Measurements from ENCODE around the gene TAGLN. TPM values are rescaled to one million over a fixed set of nuclear protein-coding genes. Genes with fewer than 3 reads are reported as not detected.

Gene TAGLN
- total and polyA plus RNA-seq, 9 of the 15 experiments (the other 6 are each of a cell fraction or from before 2014, with no cell fraction given): 0.21 to 4.9 (median 1.1) TPM

DNA sequence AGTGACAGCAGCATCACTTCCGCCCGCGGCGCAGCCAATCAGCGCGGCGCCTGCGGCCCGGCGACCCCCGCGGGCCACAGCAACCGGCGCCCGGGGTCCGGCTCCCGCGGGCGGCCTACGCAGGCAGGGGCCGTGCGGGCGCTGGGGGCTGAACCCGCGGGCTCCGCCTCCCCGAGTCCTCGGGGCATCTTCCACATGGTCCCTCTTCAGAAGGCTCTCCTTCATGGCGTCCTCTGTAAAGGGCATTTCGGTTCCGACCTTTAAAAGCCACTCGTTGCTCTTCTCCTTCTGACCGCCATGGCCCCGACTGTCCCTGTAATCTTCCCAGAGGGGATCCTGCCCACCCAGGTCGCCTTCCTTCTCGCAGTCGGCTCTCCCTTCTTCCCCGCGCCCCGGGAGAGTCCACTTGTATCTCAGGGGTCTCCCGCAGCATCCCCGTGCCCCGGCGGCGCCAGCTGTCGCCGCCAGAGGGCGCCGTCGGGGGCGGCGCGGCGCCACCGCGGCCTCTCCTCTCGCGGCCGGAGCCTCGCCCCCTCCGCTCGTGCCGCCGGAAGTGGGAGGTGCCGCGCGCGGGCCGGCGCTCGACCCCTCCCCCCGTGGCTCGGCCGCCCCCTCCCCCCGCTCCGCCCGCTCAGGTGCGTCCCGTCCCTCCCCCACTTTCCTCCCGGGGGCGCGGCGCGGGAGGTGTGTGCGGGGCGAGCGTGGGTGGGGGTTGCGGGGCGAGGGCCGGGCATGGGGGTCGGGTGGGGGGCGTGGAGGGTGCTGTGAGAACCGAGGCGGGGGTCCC is 33.1 kb downstream of the TAGLN start, which contains the start of gene RNF214 (continued):
- no peak for TF ChIP-seq ZNF398 (CRISPR knock-in tag; IDR thresholded peaks at IDR 0.05)
- TF ChIP-seq RBM39 (optimal IDR thresholded peaks at IDR 0.05; ENCODE audit: low read depth, low read length): no peak
- no peak for TF ChIP-seq HNRNPUL1 (IDR thresholded peaks at IDR 0.05; ENCODE audit: low read length)
- TF ChIP-seq ZNF766 (CRISPR knock-in tag; conservative IDR thresholded peaks at IDR 0.05): no peak
- TF ChIP-seq, protein P1, sequence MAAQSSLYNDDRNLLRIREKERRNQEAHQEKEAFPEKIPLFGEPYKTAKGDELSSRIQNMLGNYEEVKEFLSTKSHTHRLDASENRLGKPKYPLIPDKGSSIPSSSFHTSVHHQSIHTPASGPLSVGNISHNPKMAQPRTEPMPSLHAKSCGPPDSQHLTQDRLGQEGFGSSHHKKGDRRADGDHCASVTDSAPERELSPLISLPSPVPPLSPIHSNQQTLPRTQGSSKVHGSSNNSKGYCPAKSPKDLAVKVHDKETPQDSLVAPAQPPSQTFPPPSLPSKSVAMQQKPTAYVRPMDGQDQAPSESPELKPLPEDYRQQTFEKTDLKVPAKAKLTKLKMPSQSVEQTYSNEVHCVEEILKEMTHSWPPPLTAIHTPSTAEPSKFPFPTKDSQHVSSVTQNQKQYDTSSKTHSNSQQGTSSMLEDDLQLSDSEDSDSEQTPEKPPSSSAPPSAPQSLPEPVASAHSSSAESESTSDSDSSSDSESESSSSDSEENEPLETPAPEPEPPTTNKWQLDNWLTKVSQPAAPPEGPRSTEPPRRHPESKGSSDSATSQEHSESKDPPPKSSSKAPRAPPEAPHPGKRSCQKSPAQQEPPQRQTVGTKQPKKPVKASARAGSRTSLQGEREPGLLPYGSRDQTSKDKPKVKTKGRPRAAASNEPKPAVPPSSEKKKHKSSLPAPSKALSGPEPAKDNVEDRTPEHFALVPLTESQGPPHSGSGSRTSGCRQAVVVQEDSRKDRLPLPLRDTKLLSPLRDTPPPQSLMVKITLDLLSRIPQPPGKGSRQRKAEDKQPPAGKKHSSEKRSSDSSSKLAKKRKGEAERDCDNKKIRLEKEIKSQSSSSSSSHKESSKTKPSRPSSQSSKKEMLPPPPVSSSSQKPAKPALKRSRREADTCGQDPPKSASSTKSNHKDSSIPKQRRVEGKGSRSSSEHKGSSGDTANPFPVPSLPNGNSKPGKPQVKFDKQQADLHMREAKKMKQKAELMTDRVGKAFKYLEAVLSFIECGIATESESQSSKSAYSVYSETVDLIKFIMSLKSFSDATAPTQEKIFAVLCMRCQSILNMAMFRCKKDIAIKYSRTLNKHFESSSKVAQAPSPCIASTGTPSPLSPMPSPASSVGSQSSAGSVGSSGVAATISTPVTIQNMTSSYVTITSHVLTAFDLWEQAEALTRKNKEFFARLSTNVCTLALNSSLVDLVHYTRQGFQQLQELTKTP (IDR thresholded peaks at IDR 0.05; ENCODE audit: low read depth in 1 of 2, partially characterized antibody in 2 of 2): no peak
- TF ChIP-seq HNRNPH1 (optimal IDR thresholded peaks at IDR 0.05; ENCODE audit: low read depth, low read length): no peak
- no peak for TF ChIP-seq ZNF212 (CRISPR knock-in tag; IDR thresholded peaks at IDR 0.05)
- TF ChIP-seq, protein P2, sequence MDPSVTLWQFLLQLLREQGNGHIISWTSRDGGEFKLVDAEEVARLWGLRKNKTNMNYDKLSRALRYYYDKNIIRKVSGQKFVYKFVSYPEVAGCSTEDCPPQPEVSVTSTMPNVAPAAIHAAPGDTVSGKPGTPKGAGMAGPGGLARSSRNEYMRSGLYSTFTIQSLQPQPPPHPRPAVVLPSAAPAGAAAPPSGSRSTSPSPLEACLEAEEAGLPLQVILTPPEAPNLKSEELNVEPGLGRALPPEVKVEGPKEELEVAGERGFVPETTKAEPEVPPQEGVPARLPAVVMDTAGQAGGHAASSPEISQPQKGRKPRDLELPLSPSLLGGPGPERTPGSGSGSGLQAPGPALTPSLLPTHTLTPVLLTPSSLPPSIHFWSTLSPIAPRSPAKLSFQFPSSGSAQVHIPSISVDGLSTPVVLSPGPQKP (CRISPR knock-in tag; IDR thresholded peaks at IDR 0.05): no peak
- TF ChIP-seq SLC30A9 (CRISPR knock-in tag; IDR thresholded peaks at IDR 0.05): no peak
- no peak for TF ChIP-seq KLF1 (tag; IDR thresholded peaks at IDR 0.05)
- TF ChIP-seq, protein P3, sequence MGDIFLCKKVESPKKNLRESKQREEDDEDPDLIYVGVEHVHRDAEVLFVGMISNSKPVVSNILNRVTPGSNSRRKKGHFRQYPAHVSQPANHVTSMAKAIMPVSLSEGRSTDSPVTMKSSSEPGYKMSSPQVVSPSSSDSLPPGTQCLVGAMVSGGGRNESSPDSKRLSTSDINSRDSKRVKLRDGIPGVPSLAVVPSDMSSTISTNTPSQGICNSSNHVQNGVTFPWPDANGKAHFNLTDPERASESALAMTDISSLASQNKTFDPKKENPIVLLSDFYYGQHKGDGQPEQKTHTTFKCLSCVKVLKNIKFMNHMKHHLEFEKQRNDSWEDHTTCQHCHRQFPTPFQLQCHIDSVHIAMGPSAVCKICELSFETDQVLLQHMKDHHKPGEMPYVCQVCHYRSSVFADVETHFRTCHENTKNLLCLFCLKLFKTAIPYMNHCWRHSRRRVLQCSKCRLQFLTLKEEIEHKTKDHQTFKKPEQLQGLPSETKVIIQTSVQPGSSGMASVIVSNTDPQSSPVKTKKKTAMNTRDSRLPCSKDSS (IDR thresholded peaks at IDR 0.05; ENCODE audit: low read depth, partially characterized antibody): no peak
- TF ChIP-seq JUND (IDR thresholded peaks at IDR 0.05; ENCODE audit: borderline replicate concordance, low read depth, low read length): peak; percentile 56
- TF ChIP-seq JUND (tag; IDR thresholded peaks at IDR 0.05; ENCODE audit: borderline replicate concordance, low read depth, low read length): no peak
- no peak for TF ChIP-seq FOXA1 (IDR thresholded peaks at IDR 0.05; ENCODE audit: borderline replicate concordance)
- no peak for TF ChIP-seq TCF3 (CRISPR knock-in tag; IDR thresholded peaks at IDR 0.05)
- TF ChIP-seq RBM22 (IDR thresholded peaks at IDR 0.05; ENCODE audit: low read depth, low read length, poor library complexity, severe bottlenecking): no peak

Data from K562 (cell line).